KBM-7 (cell line): ENCODE data around the gene DDX51.
A peak's percentile ranks its signal among the peaks of the same experiment; 100 is the strongest.

ENCODE experiments used
- DNase-seq: peaks from one replicate; pipeline ENCODE4 v3.0.0-alpha.2; 2015
- in situ Hi-C: fragments of 300-500 bp; cut with MboI; formaldehyde crosslinking; loops from 2 replicates; pipeline ENCODE4 v1.14.3; 2020; ENCODE audit warnings: low sequenced_read_pairs, low pct_unique_long_range_greater_than_20kb, mixed read lengths

DDX51 gene, protein sequence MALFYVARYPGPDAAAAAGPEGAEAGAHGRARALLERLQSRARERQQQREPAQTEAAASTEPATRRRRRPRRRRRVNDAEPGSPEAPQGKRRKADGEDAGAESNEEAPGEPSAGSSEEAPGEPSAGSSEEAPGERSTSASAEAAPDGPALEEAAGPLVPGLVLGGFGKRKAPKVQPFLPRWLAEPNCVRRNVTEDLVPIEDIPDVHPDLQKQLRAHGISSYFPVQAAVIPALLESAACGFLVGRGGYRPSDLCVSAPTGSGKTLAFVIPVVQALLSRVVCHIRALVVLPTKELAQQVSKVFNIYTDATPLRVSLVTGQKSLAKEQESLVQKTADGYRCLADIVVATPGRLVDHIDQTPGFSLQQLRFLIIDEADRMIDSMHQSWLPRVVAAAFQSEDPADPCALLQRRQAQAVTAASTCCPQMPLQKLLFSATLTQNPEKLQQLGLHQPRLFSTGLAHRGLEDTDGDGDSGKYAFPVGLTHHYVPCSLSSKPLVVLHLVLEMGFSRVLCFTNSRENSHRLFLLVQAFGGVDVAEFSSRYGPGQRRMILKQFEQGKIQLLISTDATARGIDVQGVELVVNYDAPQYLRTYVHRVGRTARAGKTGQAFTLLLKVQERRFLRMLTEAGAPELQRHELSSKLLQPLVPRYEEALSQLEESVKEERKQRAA

GRCh38 chr12:132144115-132144809 lies at the start of gene DDX51, which contains the start of gene NOC4L:
TSS of gene DDX51 (minus strand) at chr12:132144319. CDS start at chr12:132144296, 23 bp downstream.
TSS of gene NOC4L (plus strand) at chr12:132144457. CDS start at chr12:132144489, 32 bp downstream.
- in situ Hi-C loops: no loop called here
- peak; percentile 97 for DNase-seq

DNA sequence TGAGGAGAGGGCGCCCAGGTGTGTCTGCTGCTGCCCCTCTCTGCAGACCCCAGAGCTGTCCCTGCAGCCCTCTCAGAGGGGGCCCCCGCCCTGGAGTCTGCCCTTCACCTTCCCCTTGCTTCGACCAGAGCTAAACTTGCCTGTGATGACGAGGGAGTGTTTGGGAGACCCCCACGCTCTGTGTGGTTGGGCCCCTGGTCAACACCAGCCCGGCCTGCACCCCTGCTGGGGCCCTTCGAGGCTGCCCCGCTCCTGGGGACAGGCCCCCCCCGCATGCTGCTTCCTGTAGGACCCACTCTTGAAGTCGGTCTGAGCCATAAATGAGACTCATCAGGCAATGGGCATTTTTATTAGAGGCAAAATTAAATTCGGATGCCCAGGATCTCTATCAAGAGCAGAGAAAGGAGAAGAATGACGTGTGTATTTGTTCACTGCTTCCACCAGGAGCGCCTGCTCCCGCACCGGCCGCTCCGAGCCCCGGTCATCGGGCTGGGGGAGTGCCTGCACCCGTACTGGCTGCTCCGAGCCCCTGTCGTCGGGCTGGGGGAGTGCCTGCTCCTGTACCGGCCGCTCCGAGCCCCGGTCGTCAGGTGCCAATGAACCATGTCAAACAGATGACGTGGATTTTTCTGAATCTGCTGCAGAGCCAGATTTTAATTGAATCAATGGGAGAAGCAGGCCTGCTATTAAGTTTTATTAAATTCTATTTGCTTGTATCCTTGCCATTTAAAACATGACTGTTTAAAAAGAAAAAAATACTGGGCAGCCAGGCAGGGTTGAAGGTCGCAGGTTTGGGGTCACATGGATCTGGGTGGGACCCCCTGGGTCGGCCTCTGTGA lies 47.8 kb upstream of the DDX51 start:
- in situ Hi-C loops: no loop called here
- DNase-seq: no peak

- DNase-seq: no peak
- in situ Hi-C loops: no loop called here
Observed at GRCh38 chr12:132190834-132191500, 46.8 kb upstream of the DDX51 start.

DNA sequence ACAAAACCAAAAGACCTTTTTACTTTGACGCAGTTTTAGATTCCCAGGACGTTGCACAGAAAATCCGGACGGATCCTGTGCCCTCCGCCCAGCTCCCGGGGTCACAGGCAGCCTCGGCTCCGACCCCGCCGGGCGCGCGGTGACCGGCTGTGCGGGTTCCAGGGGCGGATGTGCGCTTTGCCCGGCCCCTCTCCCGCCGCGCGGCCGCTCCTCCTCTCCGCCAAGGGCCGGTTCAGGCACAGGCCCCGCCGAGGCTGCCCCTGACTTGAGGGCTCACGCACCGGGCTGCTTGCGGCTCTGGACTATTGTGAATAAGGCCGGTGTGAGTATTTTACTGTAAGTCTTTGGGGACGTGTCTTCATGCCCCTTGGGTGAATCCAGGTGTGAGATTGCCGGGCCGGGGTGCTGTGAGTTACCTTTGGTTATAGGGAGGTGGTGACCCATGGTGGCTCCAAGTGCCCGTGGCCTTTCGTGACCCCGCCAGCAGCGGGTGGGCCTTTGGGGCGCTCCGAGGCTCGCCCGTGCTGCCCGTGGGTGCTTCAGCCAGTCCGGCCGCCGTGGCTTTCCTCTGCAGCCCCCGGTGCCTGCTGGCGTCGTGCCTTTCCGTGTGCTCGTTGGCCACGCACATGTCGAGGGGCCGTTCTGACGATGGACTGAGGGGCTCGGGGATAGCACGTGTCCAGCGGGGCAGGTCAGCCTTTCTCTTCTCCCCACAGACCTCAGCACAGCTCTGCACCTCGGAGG lies 46.1 kb upstream of the DDX51 start:
- in situ Hi-C loops: no loop called here
- DNase-seq: no peak

GRCh38 chr12:132189378-132190011 lies 45.4 kb upstream of the DDX51 start:
- DNase-seq: peak; percentile 92
- in situ Hi-C loops: no loop called here

GRCh38 chr12:132188916-132189325 lies 44.8 kb upstream of the DDX51 start:
- in situ Hi-C loops: no loop called here
- DNase-seq: no peak

DNA sequence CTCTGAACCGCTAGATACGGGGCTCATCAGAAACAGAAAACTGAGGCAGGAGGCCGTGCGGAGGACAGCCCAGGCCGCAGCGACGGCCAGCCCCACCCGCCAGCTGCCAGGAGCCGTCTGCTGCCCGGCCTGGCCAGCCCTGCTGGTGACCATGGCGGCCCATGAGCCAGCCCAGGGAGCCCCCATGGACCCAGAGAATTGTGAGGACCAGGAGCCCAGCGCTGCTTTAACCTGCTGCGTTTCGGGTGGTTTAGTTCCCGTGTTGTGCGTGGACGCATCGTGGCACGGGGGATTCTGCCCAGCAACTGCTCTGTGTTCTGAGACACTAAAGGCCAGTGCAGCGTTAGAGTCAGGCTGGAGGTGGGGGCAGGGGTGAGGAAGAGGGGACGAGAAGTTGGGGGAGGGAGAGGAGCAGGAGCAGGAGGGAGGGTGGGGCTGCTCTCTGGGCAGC lies 44.4 kb upstream of the DDX51 start:
- no peak for DNase-seq
- in situ Hi-C loops: no loop called here

DNA sequence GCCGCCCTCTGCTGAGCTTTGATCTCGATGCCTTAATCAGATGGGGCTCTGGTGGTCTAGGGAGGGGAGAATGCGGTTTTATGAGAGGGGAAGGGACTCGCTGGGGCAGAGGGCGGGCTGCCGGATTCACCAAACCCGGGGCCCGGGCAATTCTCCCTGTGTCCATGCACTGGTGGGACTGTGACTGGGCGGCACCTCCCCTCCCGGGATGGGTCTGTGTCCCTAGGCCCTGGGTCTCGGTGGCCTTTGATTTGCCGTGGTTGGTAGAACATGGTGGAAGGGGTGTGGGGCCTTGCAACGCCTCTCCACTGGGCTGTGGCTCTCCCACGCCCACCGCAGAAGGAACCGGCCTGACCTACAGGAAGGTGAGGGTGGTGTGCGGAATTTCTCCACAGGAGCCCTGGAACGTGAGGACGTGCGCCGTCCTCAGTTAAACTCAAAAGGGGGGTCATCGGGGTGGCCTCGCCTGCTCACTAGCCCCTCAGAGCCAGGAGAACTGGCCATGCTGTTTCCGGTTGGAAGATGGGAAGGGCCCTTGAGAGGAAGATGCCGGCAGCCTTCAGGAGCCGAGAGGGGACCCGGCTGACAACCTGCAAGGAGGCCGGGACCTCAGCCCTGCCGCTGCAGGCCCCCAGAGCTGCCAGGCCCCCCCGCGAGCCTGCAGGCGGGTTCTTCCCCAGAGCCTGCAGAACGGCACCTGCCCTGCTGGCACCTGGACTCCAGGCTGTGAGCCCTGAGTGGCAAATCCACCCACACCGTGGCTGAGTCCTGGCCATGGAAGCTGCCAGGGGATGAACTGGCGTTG lies 43.7 kb upstream of the DDX51 start:
- no peak for DNase-seq
- in situ Hi-C loops: no loop called here

- no peak for DNase-seq
- in situ Hi-C loops: no loop called here
Observed at GRCh38 chr12:132186857-132187620, 42.9 kb upstream of the DDX51 start.

DNA sequence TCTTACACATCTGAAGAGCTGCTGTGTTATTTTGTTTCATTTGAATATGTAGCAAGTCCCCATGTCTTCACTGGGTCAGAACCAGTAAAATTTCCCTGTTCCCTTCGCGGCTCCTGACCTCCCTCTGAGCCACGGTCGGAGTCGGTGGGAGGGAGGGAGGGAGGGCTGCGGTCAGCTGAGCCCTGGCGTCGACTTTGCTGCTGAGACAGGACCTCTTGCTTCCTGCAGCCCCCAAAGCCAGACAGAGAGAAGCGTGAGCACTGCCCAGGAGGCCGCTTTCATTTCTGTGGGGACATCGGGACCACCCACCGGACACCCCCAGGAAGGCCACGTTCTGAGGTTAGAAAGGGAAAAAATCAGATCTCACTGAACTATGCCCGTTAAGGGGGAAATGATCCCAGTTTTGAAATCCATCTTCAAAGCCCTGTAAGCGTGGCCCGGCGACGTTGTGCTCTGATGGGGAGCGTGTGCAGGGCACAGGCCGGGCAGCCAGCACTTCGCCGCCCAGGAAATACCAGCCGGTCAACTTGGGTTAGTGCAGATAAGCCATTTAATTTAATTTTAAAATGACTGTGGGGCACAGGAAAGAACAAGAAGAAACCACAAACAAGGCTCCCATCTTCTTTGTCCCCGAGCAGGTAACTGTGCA lies 42.2 kb upstream of the DDX51 start:
- DNase-seq: no peak
- in situ Hi-C loops: no loop called here

DNA sequence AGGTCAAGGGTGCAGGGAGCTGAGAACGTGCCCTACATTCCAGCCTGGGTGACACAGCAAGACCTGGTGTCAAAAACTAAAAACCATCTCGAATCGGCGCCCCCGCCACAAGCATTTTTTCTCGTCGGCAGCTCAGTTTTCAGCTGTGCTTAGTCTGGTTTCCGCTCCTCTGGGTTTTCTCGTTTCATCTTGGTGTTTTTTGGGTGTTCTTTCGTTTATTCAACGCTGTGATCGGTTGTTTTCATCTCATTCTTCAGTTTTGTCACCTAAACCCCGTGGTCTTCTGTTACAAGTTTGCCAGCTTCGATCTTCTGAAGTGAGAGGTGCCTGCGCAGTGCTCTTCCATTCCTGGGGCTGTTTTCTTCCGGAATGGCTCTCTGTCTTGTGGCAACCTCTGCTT lies 41.6 kb upstream of the DDX51 start:
- in situ Hi-C loops: no loop called here
- DNase-seq: no peak

DNA sequence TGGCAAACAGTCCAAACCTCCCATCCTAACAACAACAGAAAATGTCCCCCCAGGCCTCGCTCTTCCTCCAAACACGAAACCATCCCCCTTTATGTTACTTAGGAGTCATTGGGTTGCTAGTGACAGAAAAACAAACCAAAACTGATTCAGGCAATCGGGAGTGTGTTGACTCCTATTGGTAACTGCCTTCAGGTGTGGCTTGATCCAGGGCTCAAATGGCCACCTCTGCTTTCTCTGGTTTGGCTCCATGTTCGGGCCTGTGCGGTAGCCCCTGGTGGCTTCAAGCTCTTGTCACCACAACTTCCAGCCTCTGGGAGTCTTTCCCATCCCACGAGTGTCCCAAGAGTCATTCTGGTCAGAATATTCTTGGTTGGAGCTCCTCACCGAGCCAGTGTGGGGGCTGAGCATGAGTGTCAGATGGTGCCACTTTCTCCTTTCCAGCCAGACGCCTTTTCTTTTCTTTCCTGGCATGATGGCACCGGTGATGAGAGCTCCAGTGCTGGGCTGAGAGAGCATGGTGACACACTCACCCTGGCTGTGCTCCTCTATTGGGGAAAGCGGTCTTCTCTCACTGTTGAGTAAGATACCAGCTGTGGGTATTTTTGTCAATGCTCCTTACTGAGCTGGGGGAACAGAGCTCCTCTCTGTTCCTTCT lies 38.7 kb upstream of the DDX51 start:
- in situ Hi-C loops: no loop called here

GRCh38 chr12:132182206-132182710 lies 38.1 kb upstream of the DDX51 start:
- DNase-seq: no peak
- in situ Hi-C loops: no loop called here

More for the DNA sequence above, 38.7 kb upstream of the DDX51 start:
- no peak for DNase-seq

- in situ Hi-C loops: no loop called here
- DNase-seq: no peak
Observed at GRCh38 chr12:132181570-132182200, 37.6 kb upstream of the DDX51 start.
